Smooth muscle cell (in vitro differentiated cells): ENCODE data around the gene CNGB1. TPM values are rescaled to one million over a fixed set of nuclear protein-coding genes. Genes with fewer than 3 reads are reported as not detected.

Experiments used
- DNase-seq: peaks from one replicate; lab custom pipeline; 2025; ENCODE audit not compliant: unreplicated experiment; lab: John Stamatoyannopoulos, UW
- H2AFZ ChIP-seq: fragments of 200-600 bp; sonication (generic); 2 replicates; pipeline ENCODE4 v1.6.0; 2016; ENCODE audit warnings: antibody characterized with exemption, low read depth, mild to moderate bottlenecking
- H3F3A ChIP-seq: fragments of 200-600 bp; sonication (generic); 2 replicates; pipeline ENCODE4 v1.6.0; 2017; ENCODE audit warnings: antibody characterized with exemption, low read depth
- H3K27ac ChIP-seq: fragments of 200-600 bp; sonication (generic); 2 replicates; pipeline ENCODE4 v1.5.1; 2016; ENCODE audit warnings: low read depth, mild to moderate bottlenecking
- H3K27me3 ChIP-seq: fragments of 200-600 bp; sonication (generic); 2 replicates; pipeline ENCODE4 v1.6.1; 2016; ENCODE audit warnings: low read depth, mild to moderate bottlenecking
- H3K36me3 ChIP-seq: fragments of 200-600 bp; sonication (generic); 2 replicates; pipeline ENCODE4 v1.5.1; 2016; ENCODE audit warnings: low read depth
- H3K4me1 ChIP-seq: fragments of 200-600 bp; sonication (generic); 2 replicates; pipeline ENCODE4 v1.5.1; 2016; ENCODE audit warnings: low read depth
- H3K4me2 ChIP-seq: fragments of 200-600 bp; sonication (generic); 2 replicates; pipeline ENCODE4 v1.6.0; 2016; ENCODE audit warnings: mild to moderate bottlenecking
- H3K4me3 ChIP-seq: fragments of 200-600 bp; sonication (generic); 2 replicates; pipeline ENCODE4 v1.5.1; 2016; ENCODE audit warnings: mild to moderate bottlenecking
- H3K79me2 ChIP-seq: fragments of 200-600 bp; sonication (generic); 2 replicates; pipeline ENCODE4 v1.6.0; 2016; ENCODE audit warnings: low read depth, mild to moderate bottlenecking
- H3K9ac ChIP-seq: fragments of 200-600 bp; sonication (generic); 2 replicates; pipeline ENCODE4 v1.6.0; 2016; ENCODE audit warnings: low read depth
- H3K9me3 ChIP-seq: fragments of 200-600 bp; sonication (generic); replicated peaks from 2 replicates; pipeline ENCODE4 v1.5.1; 2016; ENCODE audit warnings: low read depth
- H4K20me1 ChIP-seq: fragments of 200-600 bp; sonication (generic); 2 replicates; pipeline ENCODE4 v1.6.0; 2016; ENCODE audit warnings: low read depth
- CTCF ChIP-seq: fragments of 200-600 bp; sonication (generic); IDR thresholded peaks from 2 replicates; pipeline ENCODE4 v1.5.1; 2017; ENCODE audit warnings: borderline replicate concordance, mild to moderate bottlenecking, antibody characterized with exemption; ENCODE audit not compliant: insufficient read depth, poor library complexity, severe bottlenecking
- WGBS: methylation state at CpG from one replicate; pipeline ENCODE4 v1.1.7; 2016; ENCODE audit warnings: low lambda C conversion rate; 5-methylcytosine and 5-hydroxymethylcytosine counted together
- polyA plus RNA-seq: library from polyadenylated mRNA; unstranded; fragments of >200 nt; fragmentation: Nextera tagmentation; extraction: Ambion mirVana; gene quantifications from 2 replicates; pipeline ENCODE4 v1.2.1, GENCODE V29; 2016
- total RNA-seq: library from RNA; depleted of rRNA; stranded (reverse); fragments of >200 nt; gene quantifications from 2 replicates; pipeline ENCODE4 v1.2.3, GENCODE V29; 2014

CNGB1 gene
- total and polyA plus RNA-seq, 2 experiments from 2014 or later, result not detected

DNA sequence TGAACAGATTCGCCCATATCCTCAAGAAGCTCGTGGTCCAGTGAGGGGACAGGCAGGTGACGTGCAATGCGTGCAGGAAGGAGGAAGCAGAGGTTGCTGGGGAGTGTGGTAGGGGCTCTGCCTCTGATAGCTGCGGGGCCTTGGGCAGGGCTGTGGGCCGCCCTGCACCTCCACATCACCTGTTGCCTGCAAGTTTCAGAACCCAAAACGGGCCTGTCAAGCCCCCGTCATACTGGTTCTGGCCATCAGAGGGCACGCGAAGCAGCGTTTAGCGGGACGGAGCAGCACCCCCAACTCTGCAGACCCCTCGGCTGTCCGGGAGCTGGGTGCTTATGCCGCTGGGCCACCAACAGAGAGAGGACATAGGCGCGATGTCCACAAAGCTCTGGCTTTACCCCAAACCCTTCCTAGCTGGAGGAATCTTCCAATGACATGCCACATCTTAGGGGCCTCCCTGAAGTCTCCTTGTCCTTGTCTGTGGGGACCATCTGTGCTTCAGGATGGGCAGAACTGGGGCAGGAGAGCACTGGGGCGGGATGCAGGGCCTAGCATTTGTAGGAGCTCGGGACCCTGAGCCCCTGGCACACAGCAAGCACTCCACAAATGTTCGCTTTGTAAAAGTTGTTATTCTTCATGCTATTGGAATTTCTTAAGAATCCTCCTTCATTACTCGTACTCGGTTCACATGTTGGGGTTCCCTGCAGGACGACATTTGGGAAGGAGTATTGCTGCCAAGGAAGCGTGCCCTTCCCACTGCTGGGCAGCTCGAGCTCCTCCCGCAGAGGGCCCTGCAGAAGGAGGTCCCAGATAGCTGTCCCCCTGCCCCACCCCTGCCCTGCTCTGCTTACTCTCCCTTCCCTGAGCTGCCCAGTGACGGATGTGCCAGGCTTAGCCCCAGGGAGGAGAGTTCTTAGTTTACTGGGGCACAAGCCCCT is 64.3 kb downstream of the CNGB1 start:
- Histone ChIP-seq H3K9me3 (no peaks in the 10 kb centered on the region), H3K36me3 (no peaks in the 10 kb centered on the region), H4K20me1 (no peaks in the 10 kb centered on the region), H3K4me3 (no peak overlapping the region), H3K9ac (no peak overlapping the region), H3K27ac (no peak overlapping the region), H3F3A (no peaks in the 10 kb centered on the region), H3K79me2 (no peaks in the 10 kb centered on the region), H2AFZ (no peak overlapping the region), H3K4me2 (no peak overlapping the region), H3K27me3 (no peaks in the 10 kb centered on the region), H3K4me1 (no peaks in the 10 kb centered on the region)
- peak; percentile 30 for TF ChIP-seq CTCF
- 59% methylated on average over 28 of the region's 28 CpGs for WGBS
- DNase-seq, result no peak

- 90% methylated on average over 8 of the region's 8 CpGs for WGBS
- Histone ChIP-seq H3K27me3 (no peaks in the 10 kb centered on the region), H2AFZ (no peak overlapping the region), H3K9ac (no peak overlapping the region), H3K36me3 (no peaks in the 10 kb centered on the region), H3K4me1 (no peaks in the 10 kb centered on the region), H4K20me1 (no peaks in the 10 kb centered on the region), H3K4me2 (no peak overlapping the region), H3F3A (no peaks in the 10 kb centered on the region), H3K9me3 (no peaks in the 10 kb centered on the region), H3K4me3 (no peak overlapping the region), H3K27ac (no peak overlapping the region), H3K79me2 (no peaks in the 10 kb centered on the region)
- no peak for DNase-seq
- TF ChIP-seq CTCF, result no peak
These were observed 66.8 kb downstream of the CNGB1 start for GRCh38 chr16:57904101-57904500.

DNA sequence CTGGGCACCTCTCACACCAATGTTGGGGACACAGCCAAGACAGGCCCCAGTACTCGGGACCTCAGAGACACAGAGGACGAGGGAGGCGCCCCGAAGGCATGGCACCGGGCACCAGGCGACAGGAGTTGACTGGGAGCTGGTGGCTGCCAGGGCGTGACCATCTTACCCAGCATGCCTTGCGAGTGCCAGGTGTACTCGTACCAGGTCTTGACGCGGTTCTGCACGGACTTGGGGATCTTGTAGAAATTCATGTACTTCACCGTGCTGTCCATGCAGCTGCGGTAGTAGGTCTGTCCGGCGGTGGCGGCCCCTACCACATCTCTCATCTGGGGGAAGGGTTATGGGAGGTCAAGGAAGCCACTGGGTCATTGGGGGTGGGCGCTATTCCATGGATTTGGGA is 67.3 kb downstream of the CNGB1 start:
- Histone ChIP-seq H3K27me3 (no peaks in the 10 kb centered on the region), H3F3A (no peaks in the 10 kb centered on the region), H4K20me1 (no peaks in the 10 kb centered on the region), H3K4me2 (no peak overlapping the region), H2AFZ (no peak overlapping the region), H3K9me3 (no peaks in the 10 kb centered on the region), H3K27ac (no peak overlapping the region), H3K79me2 (no peaks in the 10 kb centered on the region), H3K4me3 (no peak overlapping the region), H3K36me3 (no peaks in the 10 kb centered on the region), H3K4me1 (no peaks in the 10 kb centered on the region), H3K9ac (no peak overlapping the region)
- WGBS, result 87% methylated on average over 18 of the region's 18 CpGs
- no peak for TF ChIP-seq CTCF
- DNase-seq, result no peak

- H2AFZ ChIP-seq, result no peak overlapping the region
- DNase-seq, result no peak
- no peak for TF ChIP-seq CTCF
- H3K4me2 ChIP-seq, result no peak overlapping the region
- no peaks in the 10 kb centered on the region for H3K27me3 ChIP-seq
- H3K27ac ChIP-seq, result no peak overlapping the region
- no peaks in the 10 kb centered on the region for H3K4me1 ChIP-seq
- no peak overlapping the region for H3K4me3 ChIP-seq
- H4K20me1 ChIP-seq, result no peaks in the 10 kb centered on the region
- no peaks in the 10 kb centered on the region for H3K9me3 ChIP-seq
- H3F3A ChIP-seq, result no peaks in the 10 kb centered on the region
- no peak overlapping the region for H3K9ac ChIP-seq
- H3K36me3 ChIP-seq, result no peaks in the 10 kb centered on the region
- H3K79me2 ChIP-seq, result no peaks in the 10 kb centered on the region
- WGBS, result 79% methylated on average over 12 of the region's 12 CpGs
These were observed 69.4 kb downstream of the CNGB1 start for GRCh38 chr16:57901480-57902069.
